SK-N-MC (cell line): ENCODE data around the gene PREP.

Source experiments
- FOXP2 ChIP-seq: optimal IDR thresholded peaks from 2 replicates; pipeline ENCODE3; 2011; ENCODE audit warnings: mild to moderate bottlenecking, moderate library complexity; ENCODE audit not compliant: insufficient read depth; ENCODE audit errors: extremely low read length, control extremely low read depth
- POLR2AphosphoS5 ChIP-seq: IDR thresholded peaks from 2 replicates; pipeline ENCODE4 v1.6.1; 2012; ENCODE audit warnings: mild to moderate bottlenecking, low read depth, low read length, borderline replicate concordance

- no peak for TF ChIP-seq FOXP2
- no peak for TF ChIP-seq POLR2AphosphoS5
Observed at GRCh38 chr6:105345506-105345905, 57.4 kb downstream of the PREP start.
